Body of pancreas (tissue), 4 donors: Measurements from ENCODE around the gene MORN1. TPM values are rescaled to one million over a fixed set of nuclear protein-coding genes. Genes with fewer than 3 reads are reported as not detected.

Experiments used
- ATAC-seq: fragments of 150-250 bp; one replicate; pipeline ENCODE4 v1.9.1; 2016
- DNase-seq, 4 donors: peaks; one replicate each; pipeline ENCODE4 v3.0.0-alpha.2; 2019
- H3K27ac ChIP-seq, 4 donors: fragments of 200-600 bp; sonication (generic); 1 replicate in 3 of 4; 2 replicates in 1 of 4; pipeline versions ENCODE4 v1.5.1 to v1.6.1; 2016 to 2019; ENCODE audit warnings: mild to moderate bottlenecking in 1 of 4, mixed read lengths in 1 of 4, moderate library complexity in 1 of 4
- H3K27me3 ChIP-seq, 2 donors: fragments of 200-600 bp; sonication (generic); one replicate each; pipeline ENCODE4 v1.6.0; 2016; ENCODE audit warnings: mild to moderate bottlenecking in 1 of 2
- H3K36me3 ChIP-seq, 2 donors: fragments of 200-600 bp; sonication (generic); replicated peaks in 1 of 2; 2 replicates each; pipeline ENCODE4 v1.5.1; 2016; ENCODE audit warnings: low read depth in 2 of 2; ENCODE audit not compliant: insufficient read depth in 1 of 2
- H3K4me1 ChIP-seq: fragments of 200-600 bp; sonication (generic); one replicate; pipeline ENCODE4 v1.6.0; 2016
- H3K4me3 ChIP-seq, 2 donors: fragments of 200-600 bp; sonication (generic); 1 replicate in 1 of 2; 2 replicates in 1 of 2; pipeline ENCODE4 v1.5.1; 2016 to 2019
- H3K9me3 ChIP-seq, 3 donors: fragments of 200-600 bp; sonication (generic); 1 replicate in 2 of 3; 2 replicates in 1 of 3; pipeline ENCODE4 v1.5.1; 2016
- CTCF ChIP-seq, 7 experiments: fragments of 450-650 bp in 4 of 7; fragments of 200-600 bp in 3 of 7; sonication (generic) in 3 of 7; IDR thresholded peaks; one replicate each; pipeline ENCODE4 v1.5.1; 2016 to 2019; ENCODE audit warnings: antibody characterized with exemption in 7 of 7
- POLR2A ChIP-seq, 3 donors: fragments of 450-650 bp; IDR thresholded peaks; one replicate each; pipeline ENCODE4 v1.6.1; 2016; ENCODE audit warnings: antibody characterized with exemption in 3 of 3, mild to moderate bottlenecking in 2 of 3
- WGBS, 2 donors: methylation state at CpG; one replicate each; pipeline ENCODE4 v1.1.5; 2017; 5-methylcytosine and 5-hydroxymethylcytosine counted together
- intact Hi-C: fragments of 100-400 bp; cut with DNase I; formaldehyde crosslinking; loops from one replicate; pipeline ENCODE4 v1.15.1; 2023
- total RNA-seq, 2 donors: library from RNA; depleted of rRNA; stranded (reverse); fragments of >200 nt; gene quantifications; one replicate each; pipeline ENCODE4 v1.1.0, GENCODE V29; 2016

The MORN1 gene
- total RNA-seq, 2 donors from 2014 or later, result 7.0 to 17.8 TPM

- H3K27me3 ChIP-seq, result no peaks in the 10 kb centered on the region
- H3K36me3 ChIP-seq, result no peaks in the 10 kb centered on the region
- DNase-seq (no peak), ATAC-seq (no peak)
- intact Hi-C loops, result loop anchor here (5.0 kb wide), 1 partner anchor 187 kb away; no protein-coding TSS in a partner anchor
- TF ChIP-seq CTCF (IDR thresholded peaks at IDR 0.05) (no peak), POLR2A (IDR thresholded peaks at IDR 0.05) (no peak)
- H3K4me1 ChIP-seq, result peaks cover 7% of the 10 kb centered on the region
- H3K27ac ChIP-seq, result no peak overlapping the region
- H3K9me3 ChIP-seq, result no peaks in the 10 kb centered on the region
- no peak overlapping the region for H3K4me3 ChIP-seq
- 87 to 90% methylated on average over 21 of the region's 21 CpGs for WGBS, 2 donors
Observed at GRCh38 chr1:2384130-2384860, 7.1 kb downstream of the MORN1 start.

- H3K4me3 ChIP-seq, result no peak overlapping the region
- no peak overlapping the region for H3K27ac ChIP-seq
- DNase-seq, result no peak
- no peak for ATAC-seq
- peaks cover 7% of the 10 kb centered on the region for H3K4me1 ChIP-seq
- intact Hi-C loops, result loop anchor here (5.0 kb wide), 1 partner anchor 186 kb away; no protein-coding TSS in a partner anchor
- no peaks in the 10 kb centered on the region for H3K27me3 ChIP-seq
- H3K9me3 ChIP-seq, result no peaks in the 10 kb centered on the region
- no peak for TF ChIP-seq POLR2A (IDR thresholded peaks at IDR 0.05)
- TF ChIP-seq CTCF (IDR thresholded peaks at IDR 0.05), result no peak
- WGBS, 2 donors, result 73 to 83% methylated on average over 14 of the region's 14 CpGs
- no peaks in the 10 kb centered on the region for H3K36me3 ChIP-seq
Observed at GRCh38 chr1:2383576-2383975, 7.8 kb downstream of the MORN1 start.

GRCh38 chr1:2382621-2383361 lies 8.6 kb downstream of the MORN1 start:
- ATAC-seq (no peak), DNase-seq (peak; percentile 42 to 60 (median 46))
- Histone ChIP-seq H3K36me3 (no peaks in the 10 kb centered on the region), H3K27me3 (no peaks in the 10 kb centered on the region), H3K4me1 (peaks cover 7% of the 10 kb centered on the region), H3K4me3 (no peak overlapping the region), H3K9me3 (no peaks in the 10 kb centered on the region), H3K27ac (no peak overlapping the region)
- intact Hi-C loops, result loop anchor here (5.0 kb wide), 1 partner anchor 185 kb away; no protein-coding TSS in a partner anchor
- TF ChIP-seq CTCF (IDR thresholded peaks at IDR 0.05), result peak in 6 of 7 experiments; percentile 19 to 48 (median 38)
- TF ChIP-seq POLR2A (IDR thresholded peaks at IDR 0.05), result no peak
- 38% methylated on average over 6 to 13 of the region's 13 CpGs for WGBS, 2 donors

- H3K36me3 ChIP-seq, result no peaks in the 10 kb centered on the region
- DNase-seq (peak; percentile 78 to 82 (median 80)), ATAC-seq (peak; percentile 88)
- no peak overlapping the region for H3K27ac ChIP-seq
- no peak overlapping the region for H3K4me3 ChIP-seq
- intact Hi-C loops, result loop anchor here (5.0 kb wide), 1 partner anchor 185 kb away; no protein-coding TSS in a partner anchor
- TF ChIP-seq CTCF (IDR thresholded peaks at IDR 0.05), result peak; percentile 85 to 93 (median 91)
- no peak for TF ChIP-seq POLR2A (IDR thresholded peaks at IDR 0.05)
- H3K4me1 ChIP-seq, result peaks cover 7% of the 10 kb centered on the region
- H3K9me3 ChIP-seq, result no peaks in the 10 kb centered on the region
- 10 to 39% methylated on average over 2 to 23 of the region's 28 CpGs for WGBS, 2 donors
- no peaks in the 10 kb centered on the region for H3K27me3 ChIP-seq
Observed at GRCh38 chr1:2381741-2382620, 9.4 kb downstream of the MORN1 start.
